OCI-LY1 (cell line): ENCODE measurements around the gene IMMP2L.

Experiments
- H2AFZ ChIP-seq: fragments of 200-600 bp; sonication (generic), shearing (Covaris generic); 2 replicates; pipeline ENCODE4 v1.6.0; 2014; ENCODE audit warnings: antibody characterized with exemption, mild to moderate bottlenecking, low read length
- H3F3A ChIP-seq: fragments of 200-600 bp; sonication (generic), shearing (Covaris generic); 2 replicates; pipeline ENCODE4 v1.6.0; 2014; ENCODE audit warnings: mild to moderate bottlenecking, antibody characterized with exemption, low read length, moderate library complexity; ENCODE audit not compliant: insufficient read depth
- H3K27ac ChIP-seq: fragments of 200-600 bp; sonication (generic); 2 replicates; pipeline ENCODE4 v1.5.1; 2014; ENCODE audit warnings: low read length, mixed run types, mild to moderate bottlenecking, low read depth; ENCODE audit not compliant: poor library complexity, severe bottlenecking
- H3K27me3 ChIP-seq: fragments of 200-600 bp; sonication (generic); 2 replicates; pipeline ENCODE4 v1.6.0; 2014; ENCODE audit warnings: antibody characterized with exemption, mild to moderate bottlenecking, low read length, moderate library complexity; ENCODE audit not compliant: insufficient read depth
- H3K36me3 ChIP-seq: fragments of 200-600 bp; sonication (generic); 2 replicates; pipeline ENCODE4 v1.6.1; 2014; ENCODE audit warnings: mild to moderate bottlenecking, antibody characterized with exemption, low read length, moderate library complexity, mixed read lengths; ENCODE audit not compliant: insufficient read depth
- H3K4me1 ChIP-seq: fragments of 200-600 bp; sonication (generic); 2 replicates; pipeline ENCODE4 v1.5.1; 2014; ENCODE audit warnings: mild to moderate bottlenecking, low read length, moderate library complexity; ENCODE audit not compliant: insufficient read depth, severe bottlenecking
- H3K4me2 ChIP-seq: fragments of 200-600 bp; sonication (generic), shearing (Covaris generic); 2 replicates; pipeline ENCODE4 v1.6.1; 2014; ENCODE audit warnings: low read length
- H3K4me3 ChIP-seq: fragments of 200-600 bp; sonication (generic); 2 replicates; pipeline ENCODE4 v1.5.1; 2014; ENCODE audit warnings: low read length, low read depth, mild to moderate bottlenecking, mixed read lengths; ENCODE audit not compliant: poor library complexity, severe bottlenecking
- H3K79me2 ChIP-seq: fragments of 200-600 bp; shearing (Covaris generic); 2 replicates; pipeline ENCODE4 v1.6.1; 2016; ENCODE audit warnings: mixed run types, low read length, mixed read lengths; ENCODE audit not compliant: insufficient read depth
- H3K9ac ChIP-seq: fragments of 200-600 bp; sonication (generic), shearing (Covaris generic); 2 replicates; pipeline ENCODE4 v1.6.1; 2014; ENCODE audit warnings: mild to moderate bottlenecking, low read length, mixed read lengths
- H3K9me2 ChIP-seq: fragments of 200-600 bp; sonication (generic), shearing (Covaris generic); 2 replicates; pipeline ENCODE4 v1.6.1; 2014; ENCODE audit warnings: low read depth, mild to moderate bottlenecking, low read length, mixed read lengths
- H3K9me3 ChIP-seq: fragments of 200-600 bp; shearing (Covaris generic); 2 replicates; pipeline ENCODE4 v1.6.1; 2014; ENCODE audit warnings: low read length, mixed read lengths
- H4K20me1 ChIP-seq: fragments of 200-600 bp; sonication (generic), shearing (Covaris generic); 2 replicates; pipeline ENCODE4 v1.6.0; 2016; ENCODE audit warnings: mild to moderate bottlenecking, low read length; ENCODE audit not compliant: insufficient read depth
- EZH2 ChIP-seq: fragments of 200-600 bp; sonication (generic), shearing (Covaris generic); IDR thresholded peaks from 2 replicates; pipeline ENCODE4 v1.8.0; 2017; ENCODE audit warnings: borderline replicate concordance, mixed run types, mild to moderate bottlenecking, antibody characterized with exemption, low read length, moderate library complexity, mixed read lengths
- TF ChIP-seq, protein P1 (sequence below): fragments of 200-600 bp; sonication (generic), shearing (Covaris generic); IDR thresholded peaks from 2 replicates; pipeline ENCODE4 v1.5.1; 2017; ENCODE audit warnings: mild to moderate bottlenecking, antibody characterized with exemption, low read length, moderate library complexity, mixed read lengths

Gene IMMP2L

GRCh38 chr7:111140091-111140865 lies 422.0 kb downstream of the IMMP2L start:
- TF ChIP-seq EZH2, result no peak
- TF ChIP-seq, protein P1, sequence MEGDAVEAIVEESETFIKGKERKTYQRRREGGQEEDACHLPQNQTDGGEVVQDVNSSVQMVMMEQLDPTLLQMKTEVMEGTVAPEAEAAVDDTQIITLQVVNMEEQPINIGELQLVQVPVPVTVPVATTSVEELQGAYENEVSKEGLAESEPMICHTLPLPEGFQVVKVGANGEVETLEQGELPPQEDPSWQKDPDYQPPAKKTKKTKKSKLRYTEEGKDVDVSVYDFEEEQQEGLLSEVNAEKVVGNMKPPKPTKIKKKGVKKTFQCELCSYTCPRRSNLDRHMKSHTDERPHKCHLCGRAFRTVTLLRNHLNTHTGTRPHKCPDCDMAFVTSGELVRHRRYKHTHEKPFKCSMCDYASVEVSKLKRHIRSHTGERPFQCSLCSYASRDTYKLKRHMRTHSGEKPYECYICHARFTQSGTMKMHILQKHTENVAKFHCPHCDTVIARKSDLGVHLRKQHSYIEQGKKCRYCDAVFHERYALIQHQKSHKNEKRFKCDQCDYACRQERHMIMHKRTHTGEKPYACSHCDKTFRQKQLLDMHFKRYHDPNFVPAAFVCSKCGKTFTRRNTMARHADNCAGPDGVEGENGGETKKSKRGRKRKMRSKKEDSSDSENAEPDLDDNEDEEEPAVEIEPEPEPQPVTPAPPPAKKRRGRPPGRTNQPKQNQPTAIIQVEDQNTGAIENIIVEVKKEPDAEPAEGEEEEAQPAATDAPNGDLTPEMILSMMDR, result no peak
- Histone ChIP-seq H3K4me3 (no peak overlapping the region), H4K20me1 (no peaks in the 10 kb centered on the region)

DNA sequence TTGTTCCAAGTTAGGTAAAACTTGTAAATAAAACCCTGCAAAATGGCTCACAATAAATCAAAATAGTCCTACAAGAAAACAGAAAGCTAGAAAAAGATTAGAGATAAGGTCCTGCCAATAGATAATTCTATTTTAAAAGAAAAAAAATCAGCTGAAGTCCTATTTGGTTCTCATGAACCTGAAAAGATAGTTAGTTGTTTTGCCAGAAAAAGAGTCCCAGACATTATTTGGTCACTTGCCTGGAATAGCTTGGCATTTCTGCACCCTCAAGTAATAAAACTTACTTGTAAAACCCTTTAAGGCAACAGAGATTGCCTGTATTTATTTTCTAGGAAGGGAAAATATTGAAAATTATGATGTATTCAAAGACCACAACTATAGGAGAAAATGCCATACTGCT lies 423.7 kb downstream of the IMMP2L start:
- Histone ChIP-seq H3K27ac (peak overlapping the region; percentile 15), H2AFZ (no peak overlapping the region), H3K4me2 (peak overlapping the region; percentile 0; the same call in 1 of the 2 replicates), H3K27me3 (no peaks in the 10 kb centered on the region), H3K36me3 (no peaks in the 10 kb centered on the region), H3K9ac (no peak overlapping the region), H3K9me3 (no peaks in the 10 kb centered on the region), H4K20me1 (no peaks in the 10 kb centered on the region), H3K4me3 (no peak overlapping the region), H3F3A (no peaks in the 10 kb centered on the region), H3K79me2 (no peaks in the 10 kb centered on the region), H3K4me1 (peaks cover 16% of the 10 kb centered on the region), H3K9me2 (no peaks in the 10 kb centered on the region)
- TF ChIP-seq, protein P1, result no peak
- TF ChIP-seq EZH2, result no peak

More at GRCh38 chr7:111140091-111140865, 422.0 kb downstream of the IMMP2L start:
- H3K4me2 ChIP-seq, result no peak overlapping the region
- no peak overlapping the region for H3K27ac ChIP-seq
- no peaks in the 10 kb centered on the region for H3K9me2 ChIP-seq
- H3K27me3 ChIP-seq, result no peaks in the 10 kb centered on the region
- no peaks in the 10 kb centered on the region for H3K9me3 ChIP-seq
- H3K9ac ChIP-seq, result no peak overlapping the region
- no peaks in the 10 kb centered on the region for H3K36me3 ChIP-seq
- H2AFZ ChIP-seq, result no peak overlapping the region
- H3K79me2 ChIP-seq, result no peaks in the 10 kb centered on the region
- no peaks in the 10 kb centered on the region for H3F3A ChIP-seq
- peaks cover 16% of the 10 kb centered on the region for H3K4me1 ChIP-seq

- Histone ChIP-seq H3K9ac (no peak overlapping the region), H3K36me3 (no peaks in the 10 kb centered on the region), H3K4me1 (peaks cover 16% of the 10 kb centered on the region), H4K20me1 (no peaks in the 10 kb centered on the region), H3K79me2 (no peaks in the 10 kb centered on the region), H3F3A (no peaks in the 10 kb centered on the region), H2AFZ (no peak overlapping the region), H3K9me2 (no peaks in the 10 kb centered on the region), H3K27me3 (no peaks in the 10 kb centered on the region), H3K9me3 (no peaks in the 10 kb centered on the region), H3K4me2 (peak overlapping the region; percentile 0; the same call in 1 of the 2 replicates), H3K4me3 (no peak overlapping the region), H3K27ac (peak overlapping the region; percentile 15)
- TF ChIP-seq, protein P1, result no peak
- no peak for TF ChIP-seq EZH2
These were observed 424.1 kb downstream of the IMMP2L start for GRCh38 chr7:111138193-111138569.
